ENCODE measurements around the gene PRRG1.

DNA sequence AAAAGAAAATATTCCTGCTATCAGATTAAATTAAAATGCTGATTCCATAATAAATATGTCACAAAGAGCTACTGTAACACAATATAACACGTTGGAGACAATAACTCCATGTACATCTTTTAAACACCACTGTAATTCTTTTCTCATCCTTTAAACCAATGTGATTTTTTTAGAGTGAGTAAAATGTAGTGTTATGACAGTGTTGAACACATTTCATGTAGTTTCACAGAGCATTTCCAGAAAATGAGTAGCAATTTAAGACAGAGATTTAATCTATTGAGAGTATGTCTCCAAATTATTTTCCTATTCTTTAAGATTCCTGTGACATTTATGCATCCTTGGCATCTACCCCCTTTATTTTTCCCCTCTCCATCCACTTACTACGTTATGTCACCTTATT lies 17.1 kb upstream of the PRRG1 start:
- TF ChIP-seq, protein P1, sequence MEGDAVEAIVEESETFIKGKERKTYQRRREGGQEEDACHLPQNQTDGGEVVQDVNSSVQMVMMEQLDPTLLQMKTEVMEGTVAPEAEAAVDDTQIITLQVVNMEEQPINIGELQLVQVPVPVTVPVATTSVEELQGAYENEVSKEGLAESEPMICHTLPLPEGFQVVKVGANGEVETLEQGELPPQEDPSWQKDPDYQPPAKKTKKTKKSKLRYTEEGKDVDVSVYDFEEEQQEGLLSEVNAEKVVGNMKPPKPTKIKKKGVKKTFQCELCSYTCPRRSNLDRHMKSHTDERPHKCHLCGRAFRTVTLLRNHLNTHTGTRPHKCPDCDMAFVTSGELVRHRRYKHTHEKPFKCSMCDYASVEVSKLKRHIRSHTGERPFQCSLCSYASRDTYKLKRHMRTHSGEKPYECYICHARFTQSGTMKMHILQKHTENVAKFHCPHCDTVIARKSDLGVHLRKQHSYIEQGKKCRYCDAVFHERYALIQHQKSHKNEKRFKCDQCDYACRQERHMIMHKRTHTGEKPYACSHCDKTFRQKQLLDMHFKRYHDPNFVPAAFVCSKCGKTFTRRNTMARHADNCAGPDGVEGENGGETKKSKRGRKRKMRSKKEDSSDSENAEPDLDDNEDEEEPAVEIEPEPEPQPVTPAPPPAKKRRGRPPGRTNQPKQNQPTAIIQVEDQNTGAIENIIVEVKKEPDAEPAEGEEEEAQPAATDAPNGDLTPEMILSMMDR (conservative IDR thresholded peaks at IDR 0.05 in 1 of 2, IDR thresholded peaks at IDR 0.05 in 1 of 2; ENCODE audit: extremely low read depth in 1 of 2, insufficient read depth in 1 of 2, low read depth in 1 of 2, low read length in 2 of 2): no peak
- no peak for TF ChIP-seq EZH2 (IDR thresholded peaks at IDR 0.05; ENCODE audit: borderline replicate concordance, low read length)

Measured in mammary epithelial cell (primary cell).